HEK293T (cell line): Measurements from ENCODE around the gene FBXO10.

Experiments
- BHLHE40 ChIP-seq: fragments of 450-650 bp; IDR thresholded peaks from 2 replicates; pipeline ENCODE4 v1.6.1; 2016; ENCODE audit warnings: mild to moderate bottlenecking, moderate library complexity, borderline replicate concordance
- FOXM1 ChIP-seq: fragments of 450-650 bp; IDR thresholded peaks from 2 replicates; pipeline ENCODE4 v1.6.1; 2017; ENCODE audit warnings: mild to moderate bottlenecking, borderline replicate concordance
- SP1 ChIP-seq: fragments of 450-650 bp; IDR thresholded peaks from 2 replicates; pipeline ENCODE4 v1.6.1; 2017

GRCh38 chr9:37491939-37492338 is 84.2 kb downstream of the FBXO10 start:
- TF ChIP-seq BHLHE40 = no peak
- no peak for TF ChIP-seq FOXM1
- no peak for TF ChIP-seq SP1
